ENCODE data around the gene TIGIT. TPM values are rescaled to one million over a fixed set of nuclear protein-coding genes. Genes with fewer than 3 reads are reported as not detected.

The TIGIT gene
- total RNA-seq, 1 donor from 2014 or later: not detected

DNA sequence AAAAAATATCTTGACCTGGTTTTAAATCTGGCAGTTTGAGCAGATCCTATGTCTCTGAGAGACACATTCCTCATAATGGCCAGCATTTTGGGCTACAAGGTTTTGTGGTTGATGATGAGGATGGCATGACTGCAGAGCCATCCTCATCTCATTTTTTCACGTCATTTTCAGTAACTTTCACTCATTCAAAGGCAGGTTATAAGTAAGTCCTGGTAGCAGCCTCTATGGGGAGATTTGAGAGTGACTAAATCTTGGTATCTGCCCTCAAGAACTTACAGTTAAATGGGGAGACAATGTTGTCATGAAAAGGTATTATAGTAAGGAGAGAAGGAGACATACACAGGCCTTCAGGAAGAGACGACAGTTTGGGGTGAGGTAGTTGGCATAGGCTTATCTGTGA, 14.5 kb downstream of the TIGIT start:
- H3K36me3 ChIP-seq (ENCODE audit: control insufficient read depth in 3 of 3, insufficient read depth in 3 of 3, low read length in 3 of 3): no peaks in the 10 kb centered on the region
- no peak overlapping the region for H3K27ac ChIP-seq (ENCODE audit: low read depth, low read length)
- H3K4me3 ChIP-seq (ENCODE audit: low read length in 3 of 3): no peak overlapping the region
- no peak overlapping the region for H3K9ac ChIP-seq (ENCODE audit: low read depth in 1 of 3, low read length in 3 of 3)
- no peaks in the 10 kb centered on the region for H3K4me1 ChIP-seq (ENCODE audit: control insufficient read depth in 3 of 3, insufficient read depth in 3 of 3, low read length in 3 of 3)
- H3K27me3 ChIP-seq (ENCODE audit: control insufficient read depth in 3 of 3, insufficient read depth in 3 of 3, low read length in 3 of 3): no peaks in the 10 kb centered on the region
- no peaks in the 10 kb centered on the region for H3K9me3 ChIP-seq (ENCODE audit: control insufficient read depth in 3 of 3, low read length in 3 of 3)

DNA sequence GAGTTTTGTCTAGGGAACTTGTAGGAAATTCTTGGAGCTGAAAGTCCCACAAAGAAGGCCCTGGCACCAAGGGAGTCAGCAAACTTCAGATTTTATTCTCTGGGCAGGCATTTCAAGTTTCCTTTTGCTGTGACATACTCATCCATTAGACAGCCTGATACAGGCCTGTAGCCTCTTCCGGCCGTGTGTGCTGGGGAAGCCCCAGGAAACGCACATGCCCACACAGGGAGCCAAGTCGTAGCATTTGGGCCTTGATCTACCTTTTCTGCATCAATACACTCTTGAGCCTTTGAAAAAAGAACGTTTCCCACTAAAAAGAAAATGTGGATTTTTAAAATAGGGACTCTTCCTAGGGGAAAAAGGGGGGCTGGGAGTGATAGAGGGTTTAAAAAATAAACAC, 15.0 kb downstream of the TIGIT start:
- H3K4me1 ChIP-seq (ENCODE audit: control insufficient read depth in 3 of 3, insufficient read depth in 3 of 3, low read length in 3 of 3): no peaks in the 10 kb centered on the region
- H3K9ac ChIP-seq (ENCODE audit: low read depth in 1 of 3, low read length in 3 of 3): no peak overlapping the region
- no peak overlapping the region for H3K27ac ChIP-seq (ENCODE audit: low read depth, low read length)
- H3K36me3 ChIP-seq (ENCODE audit: control insufficient read depth in 3 of 3, insufficient read depth in 3 of 3, low read length in 3 of 3): no peaks in the 10 kb centered on the region
- H3K4me3 ChIP-seq (ENCODE audit: low read length in 3 of 3): no peak overlapping the region
- H3K27me3 ChIP-seq (ENCODE audit: control insufficient read depth in 3 of 3, insufficient read depth in 3 of 3, low read length in 3 of 3): no peaks in the 10 kb centered on the region
- no peaks in the 10 kb centered on the region for H3K9me3 ChIP-seq (ENCODE audit: control insufficient read depth in 3 of 3, low read length in 3 of 3)

DNA sequence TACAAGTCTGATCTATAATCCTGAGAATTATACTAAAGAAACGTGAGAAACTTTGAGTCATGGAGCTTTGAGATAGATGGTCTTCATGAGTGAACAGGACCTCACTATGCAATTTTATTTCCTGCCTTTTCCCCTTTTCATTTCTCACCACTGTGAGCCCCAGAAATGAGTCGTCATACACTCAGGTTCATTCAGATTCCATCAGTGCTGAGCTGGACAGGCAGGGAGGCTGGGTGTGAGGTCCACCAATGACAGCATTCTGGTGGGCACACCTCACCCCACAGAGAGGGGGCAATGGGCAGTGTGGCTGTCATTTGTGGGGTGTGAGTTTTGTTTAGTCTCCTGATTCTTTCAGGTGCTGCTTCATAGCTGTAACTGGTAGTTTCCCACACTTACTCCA, 16.9 kb downstream of the TIGIT start:
- Histone ChIP-seq H3K4me1 (ENCODE audit: control insufficient read depth in 3 of 3, insufficient read depth in 3 of 3, low read length in 3 of 3) (no peaks in the 10 kb centered on the region), H3K36me3 (ENCODE audit: control insufficient read depth in 3 of 3, insufficient read depth in 3 of 3, low read length in 3 of 3) (no peaks in the 10 kb centered on the region)

DNA sequence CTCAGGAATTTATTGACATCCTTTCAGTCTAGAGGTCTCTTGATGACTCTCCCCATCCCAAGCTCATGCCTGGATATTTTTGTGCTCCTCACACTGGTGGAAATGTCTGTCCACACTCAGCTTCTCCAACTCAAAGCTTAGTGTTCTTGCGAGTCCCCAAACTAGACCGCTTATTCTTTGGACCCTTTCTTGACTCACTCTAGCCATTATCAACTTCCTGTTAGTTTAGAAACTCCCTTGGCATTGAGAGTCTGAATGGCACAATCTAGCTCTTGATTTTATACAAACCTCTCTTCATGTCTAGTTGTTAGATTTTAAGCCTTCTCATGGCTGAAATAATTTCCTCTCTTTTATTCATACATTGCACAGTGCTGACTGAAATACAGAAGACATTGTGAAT, 19.6 kb downstream of the TIGIT start:
- H3K27ac ChIP-seq (ENCODE audit: low read depth, low read length): no peak overlapping the region
- H3K9ac ChIP-seq (ENCODE audit: low read depth in 1 of 3, low read length in 3 of 3): no peak overlapping the region
- no peak overlapping the region for H3K4me3 ChIP-seq (ENCODE audit: low read length in 3 of 3)
- no peaks in the 10 kb centered on the region for H3K4me1 ChIP-seq (ENCODE audit: control insufficient read depth in 3 of 3, insufficient read depth in 3 of 3, low read length in 3 of 3)
- H3K9me3 ChIP-seq (ENCODE audit: control insufficient read depth in 3 of 3, low read length in 3 of 3): no peaks in the 10 kb centered on the region
- peaks cover 0 to 2% (median 0%) of the 10 kb centered on the region in 3 donors for H3K36me3 ChIP-seq (ENCODE audit: control insufficient read depth in 3 of 3, insufficient read depth in 3 of 3, low read length in 3 of 3)
- H3K27me3 ChIP-seq (ENCODE audit: control insufficient read depth in 3 of 3, insufficient read depth in 3 of 3, low read length in 3 of 3): no peaks in the 10 kb centered on the region

More for the DNA sequence above, 16.9 kb downstream of the TIGIT start:
- Histone ChIP-seq H3K27ac (ENCODE audit: low read depth, low read length) (no peak overlapping the region), H3K9me3 (ENCODE audit: control insufficient read depth in 3 of 3, low read length in 3 of 3) (no peaks in the 10 kb centered on the region), H3K9ac (ENCODE audit: low read depth in 1 of 3, low read length in 3 of 3) (no peak overlapping the region), H3K27me3 (ENCODE audit: control insufficient read depth in 3 of 3, insufficient read depth in 3 of 3, low read length in 3 of 3) (no peaks in the 10 kb centered on the region), H3K4me3 (ENCODE audit: low read length in 3 of 3) (no peak overlapping the region)

DNA sequence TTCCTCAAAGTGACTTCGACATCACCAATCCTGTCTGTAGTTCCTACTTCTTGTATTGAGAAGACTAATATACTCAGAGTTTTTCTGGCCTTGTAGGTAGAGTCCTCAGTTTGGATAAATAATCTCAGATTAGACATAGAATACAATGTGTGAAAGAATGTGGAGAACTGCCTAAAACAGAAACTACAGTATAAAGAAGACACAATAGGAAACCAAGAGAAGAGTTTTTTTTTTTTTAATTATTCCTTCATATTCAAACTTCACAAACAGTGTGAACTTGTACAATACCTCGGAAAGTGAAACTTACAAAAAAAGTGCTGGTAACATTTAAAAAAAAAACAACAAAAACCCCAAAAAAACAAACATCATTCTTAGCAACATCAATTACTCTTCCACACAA, 20.5 kb downstream of the TIGIT start:
- Histone ChIP-seq H3K27ac (ENCODE audit: low read depth, low read length) (no peak overlapping the region), H3K4me3 (ENCODE audit: low read length in 3 of 3) (no peak overlapping the region), H3K9me3 (ENCODE audit: control insufficient read depth in 3 of 3, low read length in 3 of 3) (no peaks in the 10 kb centered on the region), H3K27me3 (ENCODE audit: control insufficient read depth in 3 of 3, insufficient read depth in 3 of 3, low read length in 3 of 3) (no peaks in the 10 kb centered on the region), H3K9ac (ENCODE audit: low read depth in 1 of 3, low read length in 3 of 3) (no peak overlapping the region), H3K4me1 (ENCODE audit: control insufficient read depth in 3 of 3, insufficient read depth in 3 of 3, low read length in 3 of 3) (no peaks in the 10 kb centered on the region), H3K36me3 (ENCODE audit: control insufficient read depth in 3 of 3, insufficient read depth in 3 of 3, low read length in 3 of 3) (peaks cover 0 to 2% (median 0%) of the 10 kb centered on the region in 3 donors)

DNA sequence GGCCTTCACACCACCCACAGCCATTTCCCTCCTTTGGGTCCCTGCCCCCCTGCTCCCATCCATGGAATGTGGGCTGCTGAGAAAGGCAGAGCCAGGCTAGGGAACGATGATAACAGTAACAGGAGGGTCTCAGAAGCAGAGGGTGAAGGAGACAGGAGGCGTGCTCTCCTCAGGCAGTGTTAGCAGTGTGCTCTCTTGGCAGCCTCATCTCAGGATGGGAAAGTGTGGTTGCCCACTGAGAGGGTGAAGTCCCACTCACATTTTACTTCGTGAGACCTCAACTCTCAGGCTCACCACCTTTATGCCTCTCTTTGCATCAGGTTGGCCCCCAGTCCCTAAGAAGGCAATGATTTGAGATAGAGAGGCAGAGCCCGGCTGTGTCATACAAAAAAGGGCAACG, 24.5 kb downstream of the TIGIT start:
- H3K9ac ChIP-seq (ENCODE audit: low read depth in 1 of 3, low read length in 3 of 3): no peak overlapping the region
- H3K27ac ChIP-seq (ENCODE audit: low read depth, low read length): no peak overlapping the region
- H3K36me3 ChIP-seq (ENCODE audit: control insufficient read depth in 3 of 3, insufficient read depth in 3 of 3, low read length in 3 of 3): peaks cover 0 to 5% (median 0%) of the 10 kb centered on the region in 3 donors
- H3K4me1 ChIP-seq (ENCODE audit: control insufficient read depth in 3 of 3, insufficient read depth in 3 of 3, low read length in 3 of 3): peaks cover 0 to 5% (median 0%) of the 10 kb centered on the region in 3 donors
- no peaks in the 10 kb centered on the region for H3K27me3 ChIP-seq (ENCODE audit: control insufficient read depth in 3 of 3, insufficient read depth in 3 of 3, low read length in 3 of 3)
- H3K9me3 ChIP-seq (ENCODE audit: control insufficient read depth in 3 of 3, low read length in 3 of 3): no peaks in the 10 kb centered on the region
- H3K4me3 ChIP-seq (ENCODE audit: low read length in 3 of 3): no peak overlapping the region

DNA sequence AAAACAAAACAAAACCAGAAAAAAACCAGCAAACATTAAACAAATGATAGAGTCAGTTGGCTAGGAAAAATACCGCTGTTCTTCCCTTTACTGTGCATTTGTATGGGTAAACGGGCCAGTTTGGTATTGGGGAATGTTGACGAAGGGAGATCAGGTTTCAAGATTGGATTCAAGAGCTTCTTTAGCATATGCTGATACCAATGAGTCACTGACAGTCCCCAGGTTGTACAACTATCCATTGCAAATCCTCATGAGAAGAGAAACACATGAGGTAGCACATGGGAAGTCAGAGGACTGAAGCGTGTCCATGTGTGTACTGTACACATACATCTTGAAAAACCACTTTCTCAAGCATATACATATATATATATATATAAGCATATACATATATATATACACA, 25.6 kb downstream of the TIGIT start:
- H3K4me1 ChIP-seq (ENCODE audit: control insufficient read depth in 3 of 3, insufficient read depth in 3 of 3, low read length in 3 of 3): peaks cover 0 to 5% (median 0%) of the 10 kb centered on the region in 3 donors
- H3K36me3 ChIP-seq (ENCODE audit: control insufficient read depth in 3 of 3, insufficient read depth in 3 of 3, low read length in 3 of 3): peaks cover 0 to 7% (median 0%) of the 10 kb centered on the region in 3 donors
- H3K9ac ChIP-seq (ENCODE audit: low read depth in 1 of 3, low read length in 3 of 3): no peak overlapping the region

DNA sequence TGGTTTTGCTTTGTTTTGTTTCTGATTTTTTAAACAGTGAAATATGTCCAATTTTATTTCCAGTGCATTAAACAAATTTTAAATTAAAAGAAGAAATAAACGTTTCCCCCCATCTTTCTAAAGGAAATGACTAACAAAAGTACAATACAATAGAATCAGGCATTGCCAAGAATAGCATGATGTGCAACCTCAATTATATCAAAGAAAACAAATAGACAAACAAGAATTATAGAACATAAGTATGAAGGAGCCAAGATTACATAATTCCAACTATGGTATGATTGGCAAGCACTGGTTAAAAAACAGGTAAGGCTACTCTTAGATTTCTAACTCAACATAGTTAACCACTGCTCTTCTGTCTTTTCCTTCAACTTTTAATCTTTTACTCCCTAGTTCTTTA, 26.4 kb downstream of the TIGIT start:
- Histone ChIP-seq H3K9ac (ENCODE audit: low read depth in 1 of 3, low read length in 3 of 3) (no peak overlapping the region), H3K27me3 (ENCODE audit: control insufficient read depth in 3 of 3, insufficient read depth in 3 of 3, low read length in 3 of 3) (no peaks in the 10 kb centered on the region), H3K27ac (ENCODE audit: low read depth, low read length) (no peak overlapping the region), H3K36me3 (ENCODE audit: control insufficient read depth in 3 of 3, insufficient read depth in 3 of 3, low read length in 3 of 3) (peaks cover 0 to 7% (median 0%) of the 10 kb centered on the region in 3 donors), H3K4me1 (ENCODE audit: control insufficient read depth in 3 of 3, insufficient read depth in 3 of 3, low read length in 3 of 3) (peaks cover 0 to 6% (median 4%) of the 10 kb centered on the region in 3 donors), H3K9me3 (ENCODE audit: control insufficient read depth in 3 of 3, low read length in 3 of 3) (no peaks in the 10 kb centered on the region), H3K4me3 (ENCODE audit: low read length in 3 of 3) (no peak overlapping the region)

More for the DNA sequence above, 25.6 kb downstream of the TIGIT start:
- Histone ChIP-seq H3K9me3 (ENCODE audit: control insufficient read depth in 3 of 3, low read length in 3 of 3) (no peaks in the 10 kb centered on the region), H3K27ac (ENCODE audit: low read depth, low read length) (no peak overlapping the region), H3K4me3 (ENCODE audit: low read length in 3 of 3) (no peak overlapping the region), H3K27me3 (ENCODE audit: control insufficient read depth in 3 of 3, insufficient read depth in 3 of 3, low read length in 3 of 3) (no peaks in the 10 kb centered on the region)

DNA sequence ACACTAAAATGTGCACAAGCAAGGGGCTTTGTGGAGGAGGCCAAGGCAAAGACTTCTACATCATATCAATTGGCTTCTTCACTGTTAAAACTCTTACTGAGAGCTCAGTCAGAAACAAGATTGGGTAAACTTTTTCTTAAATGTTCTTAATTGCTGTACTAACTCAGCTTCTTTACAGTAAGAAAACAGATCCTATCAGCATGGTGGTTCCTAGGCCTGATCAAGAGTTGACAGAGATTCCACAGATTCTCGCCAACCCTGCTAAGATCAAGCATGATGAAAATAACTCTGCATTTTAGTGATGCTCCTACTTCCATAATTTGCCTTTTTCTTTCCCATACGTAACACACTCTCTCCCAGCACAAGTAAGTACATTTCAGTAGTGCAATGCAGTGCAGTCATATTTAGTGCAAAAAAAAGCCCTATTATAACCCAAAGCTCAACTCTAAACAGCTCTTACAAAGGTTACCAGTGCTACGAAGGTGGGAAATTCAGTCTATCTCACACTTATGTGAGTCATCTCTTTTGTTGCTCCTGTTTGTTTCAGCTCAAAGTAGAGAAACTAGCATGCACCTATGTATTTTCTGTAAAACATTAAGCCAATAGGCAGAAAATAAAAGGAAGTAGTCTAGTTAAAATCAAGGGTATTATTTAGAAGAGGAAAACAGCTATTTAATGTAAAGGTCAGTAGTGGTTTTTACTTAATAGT, 29.9 kb downstream of the TIGIT start:
- Histone ChIP-seq H3K27me3 (ENCODE audit: control insufficient read depth in 3 of 3, insufficient read depth in 3 of 3, low read length in 3 of 3) (no peaks in the 10 kb centered on the region), H3K4me1 (ENCODE audit: control insufficient read depth in 3 of 3, insufficient read depth in 3 of 3, low read length in 3 of 3) (peaks cover 0 to 7% (median 4%) of the 10 kb centered on the region in 3 donors), H3K9me3 (ENCODE audit: control insufficient read depth in 3 of 3, low read length in 3 of 3) (no peaks in the 10 kb centered on the region), H3K9ac (ENCODE audit: low read depth in 1 of 3, low read length in 3 of 3) (no peak overlapping the region), H3K36me3 (ENCODE audit: control insufficient read depth in 3 of 3, insufficient read depth in 3 of 3, low read length in 3 of 3) (peaks cover 0 to 5% (median 3%) of the 10 kb centered on the region in 3 donors), H3K27ac (ENCODE audit: low read depth, low read length) (no peak overlapping the region), H3K4me3 (ENCODE audit: low read length in 3 of 3) (no peak overlapping the region)

DNA sequence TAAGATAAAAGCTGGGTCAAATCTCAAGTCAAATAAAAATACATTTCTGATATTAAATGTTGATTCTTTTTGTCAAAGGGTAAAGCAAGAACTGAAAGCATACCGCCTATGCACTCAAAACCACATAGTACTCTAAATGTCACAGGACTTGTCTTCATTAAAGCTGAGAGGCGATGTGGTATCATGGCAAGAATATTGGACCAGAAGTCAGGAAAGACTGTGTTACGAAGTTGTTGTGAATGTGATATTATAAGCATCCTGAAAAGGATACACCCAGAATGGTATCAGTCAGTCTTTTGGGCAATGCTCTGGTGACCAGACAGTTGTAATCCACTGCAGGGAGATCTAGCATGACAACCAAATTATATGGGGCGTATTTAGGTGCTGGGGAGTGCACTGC, 33.8 kb downstream of the TIGIT start:
- Histone ChIP-seq H3K9ac (ENCODE audit: low read depth in 1 of 3, low read length in 3 of 3) (no peak overlapping the region), H3K36me3 (ENCODE audit: control insufficient read depth in 3 of 3, insufficient read depth in 3 of 3, low read length in 3 of 3) (peaks cover 0 to 7% (median 3%) of the 10 kb centered on the region in 3 donors), H3K27ac (ENCODE audit: low read depth, low read length) (no peak overlapping the region), H3K9me3 (ENCODE audit: control insufficient read depth in 3 of 3, low read length in 3 of 3) (no peaks in the 10 kb centered on the region), H3K4me3 (ENCODE audit: low read length in 3 of 3) (no peak overlapping the region), H3K27me3 (ENCODE audit: control insufficient read depth in 3 of 3, insufficient read depth in 3 of 3, low read length in 3 of 3) (no peaks in the 10 kb centered on the region), H3K4me1 (ENCODE audit: control insufficient read depth in 3 of 3, insufficient read depth in 3 of 3, low read length in 3 of 3) (peaks cover 0 to 4% (median 3%) of the 10 kb centered on the region in 3 donors)
